ENCODE results near the gene PDZK1IP1. TPM values are rescaled to one million over a fixed set of nuclear protein-coding genes. Genes with fewer than 3 reads are reported as not detected.
A peak's percentile ranks its signal among the peaks of the same experiment; 100 is the strongest.
"Not testable (repeated sequence)": the region's sequence is repeated elsewhere in the genome, so short reads cannot be mapped to it uniquely, and the experiment has no call there.

The PDZK1IP1 gene
- total and polyA plus RNA-seq, 2 donors (not counting 3 experiments of a cell fraction or from before 2014, with no cell fraction given), result 0.52 TPM; not detected in 1

DNA sequence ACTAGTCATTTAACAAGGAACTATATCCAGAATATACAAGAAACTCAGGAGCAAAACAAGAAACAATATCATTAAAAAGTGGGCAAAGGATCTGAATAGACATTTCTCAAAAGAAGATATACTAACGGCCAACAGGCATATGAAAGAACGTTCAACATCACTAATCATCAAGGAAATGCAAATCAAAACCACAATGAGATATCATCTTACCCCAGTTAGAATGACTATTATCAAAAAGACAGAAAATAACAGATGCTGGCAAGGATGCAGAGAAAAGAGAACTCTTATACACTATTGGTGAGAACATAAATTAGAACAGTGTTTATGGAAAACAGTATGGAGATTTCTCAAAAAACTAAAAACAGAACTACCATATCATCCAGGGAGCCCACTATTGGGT is 13.7 kb upstream of the PDZK1IP1 start:
- H2AFZ ChIP-seq (ENCODE audit: low read depth, low read length); BruUV-seq (replicated peaks); intact Hi-C loops (cut with micrococcal nuclease); H3K79me2 ChIP-seq (ENCODE audit: control insufficient read depth, insufficient read depth, low read length); dilution Hi-C loops (cut with MboI; ENCODE audit: extremely low pct_ligation_motif_present, low sequenced_read_pairs); H3K27ac ChIP-seq (ENCODE audit: insufficient read depth, low read depth, low read length); H3K4me3 ChIP-seq (replicated peaks in 1 of 3; ENCODE audit: insufficient read depth in 1 of 3, low read depth in 1 of 3, low read length in 3 of 3); POLR2A ChIA-PET; H4K20me1 ChIP-seq (replicated peaks; ENCODE audit: control insufficient read depth, extremely low read depth, insufficient read depth, low read length); H3K4me1 ChIP-seq (ENCODE audit: control insufficient read depth, extremely low read depth, insufficient read depth, low read length); H3K9me3 ChIP-seq (replicated peaks; ENCODE audit: control insufficient read depth, insufficient read depth, low read length); H3K36me3 ChIP-seq (ENCODE audit: control insufficient read depth in 2 of 2, extremely low read depth in 1 of 2, insufficient read depth in 2 of 2, low read length in 2 of 2); FAIRE-seq; H3K9ac ChIP-seq (replicated peaks; ENCODE audit: extremely low read depth, insufficient read depth, low read length); H3K9me1 ChIP-seq (replicated peaks; ENCODE audit: control insufficient read depth, extremely low read depth, insufficient read depth, low read length); DNase-seq (ENCODE audit: low read depth, low spot score); H3K4me2 ChIP-seq (ENCODE audit: insufficient read depth, low read length); H3K27me3 ChIP-seq (ENCODE audit: control insufficient read depth in 2 of 2, insufficient read depth in 2 of 2, low read length in 2 of 2): not testable (repeated sequence)
- CTCF ChIA-PET, result interaction anchor here (1.2 to 1.8 kb wide), 2 partner anchors 8 to 11 kb away, joined by 3 to 7 read pairs; no protein-coding TSS in a partner anchor

DNA sequence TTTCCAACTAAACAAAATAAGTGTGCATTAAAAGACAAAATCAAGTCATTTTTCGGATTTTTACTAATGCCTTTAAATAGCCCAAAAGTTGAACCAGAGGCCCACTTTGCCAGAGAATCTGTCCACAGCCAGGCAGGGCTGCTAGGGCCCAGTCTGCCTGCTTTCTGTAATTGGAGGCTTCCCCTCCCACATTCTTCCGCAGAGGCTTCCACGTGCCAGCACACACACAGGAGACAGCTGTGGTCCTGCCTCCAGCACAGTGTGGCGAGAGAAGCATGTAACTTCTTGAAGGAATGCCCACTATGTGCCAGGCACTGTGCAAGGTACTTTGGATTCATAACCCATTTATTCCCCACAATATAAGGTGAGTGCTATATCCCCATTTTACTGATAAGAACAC is 11.3 kb upstream of the PDZK1IP1 start:
- Histone ChIP-seq H3K9me3 (replicated peaks; ENCODE audit: control insufficient read depth, insufficient read depth, low read length) (no peaks in the 10 kb centered on the region), H3K79me2 (ENCODE audit: control insufficient read depth, insufficient read depth, low read length) (no peaks in the 10 kb centered on the region), H3K4me1 (ENCODE audit: control insufficient read depth, extremely low read depth, insufficient read depth, low read length) (no peaks in the 10 kb centered on the region), H3K9me1 (replicated peaks; ENCODE audit: control insufficient read depth, extremely low read depth, insufficient read depth, low read length) (no peaks in the 10 kb centered on the region), H3K4me3 (replicated peaks in 1 of 3; ENCODE audit: insufficient read depth in 1 of 3, low read depth in 1 of 3, low read length in 3 of 3) (no peak overlapping the region), H3K4me2 (ENCODE audit: insufficient read depth, low read length) (no peak overlapping the region), H3K27ac (ENCODE audit: insufficient read depth, low read depth, low read length) (no peak overlapping the region), H3K36me3 (ENCODE audit: control insufficient read depth in 2 of 2, extremely low read depth in 1 of 2, insufficient read depth in 2 of 2, low read length in 2 of 2) (no peaks in the 10 kb centered on the region), H4K20me1 (replicated peaks; ENCODE audit: control insufficient read depth, extremely low read depth, insufficient read depth, low read length) (no peaks in the 10 kb centered on the region), H3K27me3 (ENCODE audit: control insufficient read depth in 2 of 2, insufficient read depth in 2 of 2, low read length in 2 of 2) (no peaks in the 10 kb centered on the region), H3K9ac (replicated peaks; ENCODE audit: extremely low read depth, insufficient read depth, low read length) (no peak overlapping the region), H2AFZ (ENCODE audit: low read depth, low read length) (peak overlapping the region; percentile 26)
- no TSS peak for BruUV-seq (replicated peaks)
- ChIA-PET POLR2A (no interaction called here), CTCF (interaction anchor here (0.8 to 3.6 kb wide), 9 partner anchors 9 to 525 kb away, joined by 3 to 26 read pairs (median 4); partner anchors contain the start of gene PDZK1IP1)
- no peak for TF ChIP-seq FOS (IDR thresholded peaks at IDR 0.05; ENCODE audit: borderline replicate concordance, insufficient read depth, low read length)
- intact Hi-C loops (cut with micrococcal nuclease), result no loop called here
- DNase-seq (ENCODE audit: low read depth, low spot score) (peak; percentile 29), FAIRE-seq (peak; percentile 21)
- dilution Hi-C loops (cut with MboI; ENCODE audit: extremely low pct_ligation_motif_present, low sequenced_read_pairs), result no loop called here
